ENCODE data around the gene B4GALNT1. TPM values are rescaled to one million over a fixed set of nuclear protein-coding genes. Genes with fewer than 3 reads are reported as not detected.
"Not testable (repeated sequence)": the region's sequence is repeated elsewhere in the genome, so short reads cannot be mapped to it uniquely, and the experiment has no call there.

Gene B4GALNT1
- total RNA-seq, 2 experiments from 2014 or later = 2.4 to 8.2 TPM

DNA sequence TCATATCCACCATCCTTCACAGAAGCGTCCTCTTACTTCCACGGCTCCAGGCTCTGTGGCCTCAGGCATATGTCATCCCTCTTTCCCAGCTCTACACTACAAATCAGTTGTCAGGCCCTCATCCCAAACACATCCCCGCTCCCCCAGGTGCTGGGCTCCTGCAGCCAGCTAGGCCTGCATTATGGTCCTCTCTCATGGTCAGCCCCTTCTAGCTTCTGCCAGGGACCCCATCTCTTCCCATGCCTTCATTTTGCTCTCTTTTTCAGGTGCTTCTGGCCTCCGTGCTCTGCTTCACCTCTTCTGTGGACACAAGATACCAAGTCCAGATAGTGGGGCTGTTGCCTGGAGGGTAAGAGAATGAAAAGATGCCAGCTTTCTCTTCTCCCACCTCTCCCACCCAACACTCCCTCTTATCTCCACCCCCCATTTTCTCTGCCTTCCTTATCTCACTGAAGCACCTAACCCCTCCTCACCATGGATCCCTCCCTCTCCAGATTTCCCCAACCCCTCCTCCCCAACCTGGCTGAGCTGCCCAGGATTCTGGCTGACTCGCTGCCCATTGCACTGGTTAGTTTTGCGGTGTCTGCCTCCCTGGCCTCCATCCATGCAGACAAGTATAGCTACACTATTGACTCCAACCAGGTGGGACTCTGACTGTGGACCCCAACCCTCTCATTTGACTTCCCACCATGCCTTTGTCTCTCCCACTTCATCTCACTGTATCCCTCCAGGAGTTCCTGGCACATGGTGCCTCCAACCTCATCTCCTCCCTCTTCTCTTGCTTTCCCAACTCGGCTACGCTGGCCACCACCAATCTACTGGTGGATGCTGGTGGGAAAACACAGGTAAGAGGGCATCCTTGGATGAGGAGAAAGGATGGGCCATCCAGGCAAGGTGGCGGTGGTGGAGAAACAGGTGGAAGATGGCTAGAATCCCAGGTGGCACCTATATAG, 10.4 kb downstream of the B4GALNT1 start:
- no peak for ATAC-seq
- CTCF ChIA-PET = interaction anchor here (0.7 to 10.7 kb wide), 10 partner anchors 10 to 164 kb away, joined by 3 to 148 read pairs (median 3); partner anchors contain the start of genes B4GALNT1, GLI1 and OS9
- DNase-seq = no peak
- Mint-ChIP-seq H3K36me3 (no peaks in the 10 kb centered on the region), H3K27me3 (peaks cover 95% of the 10 kb centered on the region), H3K4me3 (no peak overlapping the region), H3K4me1 (peaks cover 30% of the 10 kb centered on the region), H3K9me3 (ENCODE audit: low read depth) (no peaks in the 10 kb centered on the region), H3K27ac (no peak overlapping the region)

DNA sequence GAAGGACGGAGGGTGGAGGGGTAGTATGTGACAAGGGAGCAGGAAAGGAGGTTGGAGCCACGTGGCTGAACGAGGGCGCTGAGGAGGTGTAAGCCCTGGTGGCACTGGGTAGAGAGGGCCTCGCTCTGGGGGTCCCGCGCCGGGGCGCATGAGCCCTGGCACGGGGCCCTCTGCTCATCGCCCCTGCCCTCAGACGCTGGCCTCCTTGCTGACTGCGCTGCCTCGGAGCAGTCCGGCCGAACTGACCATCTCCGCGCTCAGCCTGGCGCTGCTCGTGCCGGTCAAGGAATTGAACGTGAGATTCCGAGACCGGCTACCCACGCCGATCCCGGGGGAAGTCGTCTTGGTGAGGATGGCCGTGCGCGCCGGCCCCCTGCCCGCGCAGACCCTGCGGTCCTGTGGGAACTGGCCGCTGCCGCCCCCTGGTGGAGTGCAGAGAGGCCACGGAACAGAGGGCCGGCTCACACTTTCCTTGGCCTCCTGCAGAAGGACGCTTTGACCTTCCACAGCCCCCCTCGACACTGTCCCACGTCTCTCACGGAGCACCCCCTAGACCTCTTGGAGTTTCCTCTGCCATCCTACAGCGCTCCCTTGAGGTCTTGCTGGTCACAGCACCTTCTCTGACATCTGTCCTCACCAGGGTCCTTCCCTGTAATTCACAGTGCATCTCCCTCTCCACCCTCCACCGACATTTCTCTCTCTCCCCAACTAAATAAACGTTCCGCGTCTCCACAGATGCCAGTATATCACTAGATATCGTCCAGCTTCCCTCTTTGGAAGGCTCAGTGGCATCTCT, 11.3 kb downstream of the B4GALNT1 start:
- CTCF ChIA-PET = interaction anchor here (0.8 to 10.7 kb wide), 23 partner anchors 9 to 163 kb away, joined by 3 to 148 read pairs (median 6); partner anchors contain the start of genes ARHGEF25, B4GALNT1, DCTN2 and DTX3
- H3K4me1 Mint-ChIP-seq = peaks cover 24% of the 10 kb centered on the region
- no peaks in the 10 kb centered on the region for H3K9me3 Mint-ChIP-seq (ENCODE audit: low read depth)
- peak; percentile 59 for DNase-seq
- no peak overlapping the region for H3K27ac Mint-ChIP-seq
- H3K27me3 Mint-ChIP-seq = peaks cover 98% of the 10 kb centered on the region
- H3K36me3 Mint-ChIP-seq = no peaks in the 10 kb centered on the region
- ATAC-seq = peak; percentile 83
- peak overlapping the region; percentile 54 for H3K4me3 Mint-ChIP-seq

DNA sequence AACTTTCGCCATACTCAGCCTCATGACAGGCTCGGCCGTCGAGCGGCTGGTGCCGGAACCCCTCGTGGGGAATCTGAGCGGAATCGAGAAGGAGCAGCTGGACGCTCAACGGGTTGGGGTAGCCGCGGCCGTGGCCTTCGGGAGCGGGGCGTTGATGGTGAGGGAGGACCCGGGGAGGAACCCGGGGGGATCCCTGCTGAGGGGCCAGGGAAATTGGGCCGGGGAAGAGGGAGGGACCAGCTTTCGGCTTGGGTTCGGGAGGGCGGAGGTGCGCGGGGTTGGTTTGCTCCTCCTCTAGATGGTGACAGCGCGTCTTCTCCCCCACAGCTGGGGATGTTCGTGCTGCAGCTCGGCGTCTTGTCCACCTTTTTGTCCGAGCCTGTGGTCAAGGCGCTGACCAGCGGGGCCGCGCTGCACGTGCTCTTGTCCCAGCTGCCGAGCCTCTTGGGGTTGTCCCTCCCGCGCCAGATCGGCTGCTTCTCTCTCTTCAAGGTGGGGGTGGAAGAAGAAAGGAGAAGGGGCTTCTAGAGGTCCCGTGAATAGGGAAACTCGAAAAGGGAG, 12.0 kb downstream of the B4GALNT1 start:
- Mint-ChIP-seq H3K27me3 (peaks cover 98% of the 10 kb centered on the region), H3K27ac (no peak overlapping the region), H3K36me3 (no peaks in the 10 kb centered on the region), H3K4me1 (peaks cover 24% of the 10 kb centered on the region), H3K9me3 (ENCODE audit: low read depth) (no peaks in the 10 kb centered on the region), H3K4me3 (peak overlapping the region; percentile 54)
- CTCF ChIA-PET = interaction anchor here (0.8 to 10.7 kb wide), 19 partner anchors 9 to 162 kb away, joined by 3 to 148 read pairs (median 6); partner anchors contain the start of genes ARHGEF25, B4GALNT1, DCTN2 and DTX3
- DNase-seq (no peak), ATAC-seq (peak; percentile 21)

DNA sequence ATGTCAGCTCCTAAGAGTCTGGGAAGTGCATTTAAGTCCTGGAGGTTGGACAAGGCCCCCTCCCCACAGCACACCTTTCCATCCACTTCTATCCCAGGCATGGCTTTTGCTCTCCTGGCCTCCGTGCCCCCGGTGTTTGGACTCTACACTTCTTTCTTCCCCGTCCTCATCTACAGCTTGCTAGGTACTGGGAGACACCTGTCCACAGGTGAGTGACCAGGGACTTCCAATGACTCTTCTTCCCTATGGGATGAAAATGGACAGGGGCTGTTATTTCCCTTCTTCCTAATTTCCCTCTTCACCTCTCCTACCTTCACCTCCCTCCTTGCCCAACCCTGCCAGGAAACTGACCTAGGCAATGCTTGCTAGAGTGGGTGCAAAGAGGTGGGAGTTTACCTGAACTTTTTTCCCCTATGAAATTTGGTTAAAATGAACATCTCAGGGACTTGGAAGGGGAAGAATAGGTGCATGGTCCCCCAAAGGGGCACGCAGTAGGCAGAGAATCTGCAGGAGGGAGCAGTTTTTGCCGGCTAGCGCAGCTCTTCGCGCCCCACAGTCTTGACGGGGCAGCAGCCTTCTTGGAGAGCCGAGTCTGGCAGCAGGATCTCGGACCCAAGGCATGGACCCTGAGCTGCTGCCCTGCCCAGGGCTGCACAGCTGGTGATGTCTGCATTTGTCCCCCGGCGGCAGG, 12.6 kb downstream of the B4GALNT1 start:
- ATAC-seq (no peak), DNase-seq (no peak)
- CTCF ChIA-PET = interaction anchor here (0.8 to 10.7 kb wide), 22 partner anchors 9 to 161 kb away, joined by 3 to 148 read pairs (median 6); partner anchors contain the start of genes ARHGEF25, B4GALNT1, DCTN2 and DTX3
- Mint-ChIP-seq H3K4me1 (peaks cover 24% of the 10 kb centered on the region), H3K9me3 (ENCODE audit: low read depth) (no peaks in the 10 kb centered on the region), H3K27me3 (peaks cover 98% of the 10 kb centered on the region), H3K27ac (no peak overlapping the region), H3K4me3 (peak overlapping the region; percentile 54), H3K36me3 (no peaks in the 10 kb centered on the region)

DNA sequence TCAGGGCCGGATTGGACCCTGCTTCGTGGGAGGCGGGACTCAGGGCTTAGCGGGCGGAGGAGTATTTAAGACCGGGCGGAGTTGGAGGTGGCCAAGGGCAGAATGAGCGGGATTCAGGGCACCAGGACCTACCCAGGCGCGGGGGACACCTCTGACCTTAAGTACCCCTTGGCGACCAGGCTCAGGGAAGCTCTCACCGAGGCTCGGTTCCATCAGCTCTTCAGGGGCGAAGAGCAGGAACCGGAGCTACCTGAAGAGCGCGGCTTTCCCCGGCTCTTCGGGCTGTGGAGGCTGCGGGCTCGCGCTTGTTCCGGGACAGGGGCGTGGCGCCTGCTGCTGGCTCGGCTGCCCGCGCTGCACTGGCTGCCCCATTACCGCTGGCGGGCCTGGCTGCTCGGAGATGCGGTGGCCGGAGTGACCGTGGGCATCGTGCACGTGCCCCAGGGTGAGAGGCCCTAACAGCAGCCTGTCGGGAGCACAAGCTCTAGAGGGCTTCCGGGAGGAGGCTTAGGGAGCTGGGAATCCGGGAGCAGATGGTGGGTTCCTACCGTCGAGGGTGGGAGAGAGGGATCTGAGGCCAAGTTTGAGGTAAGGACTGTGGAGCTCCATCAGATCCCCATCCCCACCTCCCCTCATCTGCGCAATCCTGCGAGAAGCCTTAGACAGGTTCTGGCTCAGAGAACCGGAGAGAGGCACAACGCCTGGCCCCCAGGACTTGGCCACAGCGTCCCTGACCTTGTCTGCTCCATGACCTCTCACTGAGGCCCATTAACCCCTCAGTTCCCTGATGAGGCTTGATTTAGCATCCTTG, 13.4 kb downstream of the B4GALNT1 start:
- no peak overlapping the region for H3K4me3 Mint-ChIP-seq
- ATAC-seq = no peak
- no peaks in the 10 kb centered on the region for H3K36me3 Mint-ChIP-seq
- H3K4me1 Mint-ChIP-seq = peaks cover 24% of the 10 kb centered on the region
- no peak for DNase-seq
- H3K27ac Mint-ChIP-seq = no peak overlapping the region
- peaks cover 97% of the 10 kb centered on the region for H3K27me3 Mint-ChIP-seq
- no peaks in the 10 kb centered on the region for H3K9me3 Mint-ChIP-seq (ENCODE audit: low read depth)
- CTCF ChIA-PET = interaction anchor here (0.9 to 10.7 kb wide), 14 partner anchors 10 to 160 kb away, joined by 3 to 148 read pairs (median 6); partner anchors contain the start of genes B4GALNT1 and GLI1

DNA sequence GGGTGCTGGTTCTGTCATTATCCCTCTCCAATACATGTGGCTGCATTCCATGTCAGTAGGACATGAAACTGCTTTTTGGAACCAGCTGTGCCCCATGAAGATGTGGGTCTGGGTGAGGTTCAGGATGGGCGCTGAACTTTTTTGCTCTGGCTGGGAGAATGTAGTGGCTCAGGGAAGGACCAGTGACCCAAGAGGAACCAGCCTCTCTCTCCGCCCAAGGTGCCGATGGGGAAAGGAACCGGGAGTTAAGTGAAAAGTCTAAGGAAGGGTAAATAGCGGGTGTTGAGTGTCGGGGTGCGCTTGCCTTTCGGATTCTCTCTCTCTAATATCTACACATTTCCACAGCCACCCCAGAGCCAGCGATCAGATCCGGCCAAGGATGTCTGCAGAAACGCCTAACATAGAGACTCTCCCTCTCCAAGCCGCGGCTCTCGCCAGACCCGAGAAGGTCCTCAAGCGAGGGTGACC, 14.0 kb downstream of the B4GALNT1 start:
- H3K4me1 Mint-ChIP-seq = peaks cover 28% of the 10 kb centered on the region
- no peaks in the 10 kb centered on the region for H3K36me3 Mint-ChIP-seq
- H3K27ac Mint-ChIP-seq = no peak overlapping the region
- H3K4me3 Mint-ChIP-seq = no peak overlapping the region
- CTCF ChIA-PET = interaction anchor here (0.9 to 10.7 kb wide), 8 partner anchors 10 to 160 kb away, joined by 3 to 148 read pairs (median 7); partner anchors contain the start of genes B4GALNT1 and GLI1
- no peak for ATAC-seq
- H3K27me3 Mint-ChIP-seq = peaks cover 98% of the 10 kb centered on the region
- no peaks in the 10 kb centered on the region for H3K9me3 Mint-ChIP-seq (ENCODE audit: low read depth)
- DNase-seq = no peak

DNA sequence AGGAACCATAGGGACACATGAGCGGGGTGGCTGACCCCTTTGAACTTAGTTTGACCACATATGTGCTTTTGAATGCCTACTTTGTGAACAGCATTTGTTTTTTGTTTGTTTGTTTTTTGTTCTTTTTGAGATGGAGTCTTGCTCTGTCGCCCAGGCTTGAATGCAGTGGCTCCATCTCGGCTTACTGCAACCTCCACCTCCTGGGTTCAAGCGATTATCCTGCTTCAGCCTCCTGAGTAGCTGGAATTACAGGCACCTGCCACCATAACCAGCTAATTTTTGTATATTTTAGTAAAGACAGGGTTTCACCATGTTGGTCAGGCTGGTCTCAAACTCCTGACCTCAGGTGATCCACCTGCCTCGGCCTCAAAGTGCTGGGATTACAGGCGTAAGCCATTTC, 14.6 kb downstream of the B4GALNT1 start:
- not testable (repeated sequence) for ATAC-seq; H3K36me3 Mint-ChIP-seq; H3K9me3 Mint-ChIP-seq (ENCODE audit: low read depth); H3K4me3 Mint-ChIP-seq; DNase-seq; H3K27ac Mint-ChIP-seq
- CTCF ChIA-PET = interaction anchor here (10.7 kb wide), 1 partner anchor 36 kb away, joined by 148 read pairs; no protein-coding TSS in a partner anchor
- Mint-ChIP-seq H3K27me3 (peaks cover 97% of the 10 kb centered on the region), H3K4me1 (peaks cover 29% of the 10 kb centered on the region)

DNA sequence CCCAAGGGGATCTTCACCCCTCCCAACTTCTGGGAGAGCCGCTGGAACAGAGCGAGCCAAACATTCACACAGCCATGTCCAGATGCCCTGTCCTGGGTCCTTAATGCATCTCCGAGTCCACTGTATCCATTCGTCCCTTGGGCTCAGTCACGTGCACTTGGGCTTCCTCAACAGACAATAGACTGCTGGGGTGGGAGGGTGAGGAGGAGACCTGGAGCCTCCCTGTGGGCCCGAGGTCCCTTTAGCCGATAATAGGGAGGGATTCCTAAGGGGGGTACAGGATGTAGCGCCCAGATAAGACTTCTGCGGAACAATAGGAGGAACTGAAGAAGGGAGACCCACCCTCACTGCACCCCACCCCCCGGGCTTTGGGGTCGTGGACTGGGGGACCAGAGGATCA, 15.1 kb downstream of the B4GALNT1 start:
- Mint-ChIP-seq H3K4me1 (peaks cover 29% of the 10 kb centered on the region), H3K27me3 (peaks cover 97% of the 10 kb centered on the region), H3K27ac (no peak overlapping the region), H3K9me3 (ENCODE audit: low read depth) (no peaks in the 10 kb centered on the region), H3K4me3 (no peak overlapping the region), H3K36me3 (no peaks in the 10 kb centered on the region)
- ATAC-seq (no peak), DNase-seq (no peak)
- CTCF ChIA-PET = interaction anchor here (10.7 kb wide), 1 partner anchor 35 kb away, joined by 148 read pairs; no protein-coding TSS in a partner anchor

DNA sequence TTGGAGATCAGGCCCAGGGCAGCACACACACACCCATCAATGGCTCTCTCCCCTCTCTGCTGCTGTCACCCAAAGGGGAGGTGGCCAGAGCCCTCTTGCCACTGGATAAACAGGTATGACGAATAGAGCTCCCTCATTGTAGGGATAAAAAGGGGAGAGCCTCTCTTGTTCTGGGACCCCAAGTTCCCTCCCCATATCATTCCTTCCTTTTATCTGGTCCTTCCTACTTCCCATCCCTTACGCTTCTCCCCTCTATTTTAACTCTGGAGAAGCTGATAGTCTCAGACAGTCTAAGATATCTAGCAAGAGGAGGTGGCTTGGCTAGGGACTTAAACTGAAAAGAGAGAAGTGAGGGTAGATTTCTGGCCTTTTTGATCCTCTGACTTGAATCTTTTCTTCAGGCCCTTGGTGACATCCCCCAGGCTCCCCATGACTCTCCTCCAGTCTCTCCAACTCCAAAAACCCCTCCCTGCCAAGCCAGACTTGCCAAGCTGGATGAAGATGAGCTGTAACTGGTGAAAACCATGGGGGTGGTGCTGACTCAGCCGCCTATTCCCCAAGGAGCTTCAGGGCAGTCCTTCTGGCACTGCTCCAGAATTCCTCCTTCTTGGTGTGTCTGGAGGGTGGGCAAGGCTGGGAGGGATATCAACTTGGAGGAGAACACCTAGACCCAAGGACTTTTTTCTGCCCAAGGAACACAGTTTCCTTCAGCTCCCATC, 16.5 kb downstream of the B4GALNT1 start:
- DNase-seq (no peak), ATAC-seq (no peak)
- peaks cover 22% of the 10 kb centered on the region for H3K4me1 Mint-ChIP-seq
- H3K4me3 Mint-ChIP-seq = no peak overlapping the region
- no peaks in the 10 kb centered on the region for H3K9me3 Mint-ChIP-seq (ENCODE audit: low read depth)
- H3K27ac Mint-ChIP-seq = no peak overlapping the region
- no peaks in the 10 kb centered on the region for H3K36me3 Mint-ChIP-seq
- peaks cover 95% of the 10 kb centered on the region for H3K27me3 Mint-ChIP-seq
- CTCF ChIA-PET = interaction anchor here (1.1 to 10.7 kb wide), 4 partner anchors 10 to 34 kb away, joined by 3 to 148 read pairs (median 3); partner anchors contain the start of gene DTX3

DNA sequence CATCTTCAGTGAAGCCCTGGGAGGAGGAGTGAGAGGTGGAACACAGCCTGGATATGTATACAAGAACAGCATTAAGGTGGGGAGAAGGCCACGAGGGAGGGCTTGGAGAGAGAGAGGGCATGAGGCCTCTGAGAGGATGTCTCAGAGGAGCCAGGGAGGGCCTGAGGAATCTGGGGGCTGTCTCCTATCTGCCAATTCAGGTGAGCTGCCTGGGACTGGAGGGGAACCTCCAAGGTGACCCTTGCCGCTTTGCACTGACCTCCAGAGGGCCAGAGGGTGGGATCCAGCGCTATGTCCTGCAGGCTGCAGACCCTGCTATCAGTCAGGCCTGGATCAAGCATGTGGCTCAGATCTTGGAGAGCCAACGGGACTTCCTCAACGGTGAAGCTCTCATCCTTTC, 17.4 kb downstream of the B4GALNT1 start:
- Mint-ChIP-seq H3K27ac (no peak overlapping the region), H3K36me3 (no peaks in the 10 kb centered on the region), H3K4me1 (peaks cover 15% of the 10 kb centered on the region), H3K4me3 (no peak overlapping the region), H3K27me3 (peaks cover 90% of the 10 kb centered on the region), H3K9me3 (ENCODE audit: low read depth) (no peaks in the 10 kb centered on the region)
- CTCF ChIA-PET = interaction anchor here (1.1 to 10.7 kb wide), 5 partner anchors 9 to 33 kb away, joined by 3 to 148 read pairs (median 3); partner anchors contain the start of gene DTX3
- no peak for ATAC-seq
- no peak for DNase-seq

DNA sequence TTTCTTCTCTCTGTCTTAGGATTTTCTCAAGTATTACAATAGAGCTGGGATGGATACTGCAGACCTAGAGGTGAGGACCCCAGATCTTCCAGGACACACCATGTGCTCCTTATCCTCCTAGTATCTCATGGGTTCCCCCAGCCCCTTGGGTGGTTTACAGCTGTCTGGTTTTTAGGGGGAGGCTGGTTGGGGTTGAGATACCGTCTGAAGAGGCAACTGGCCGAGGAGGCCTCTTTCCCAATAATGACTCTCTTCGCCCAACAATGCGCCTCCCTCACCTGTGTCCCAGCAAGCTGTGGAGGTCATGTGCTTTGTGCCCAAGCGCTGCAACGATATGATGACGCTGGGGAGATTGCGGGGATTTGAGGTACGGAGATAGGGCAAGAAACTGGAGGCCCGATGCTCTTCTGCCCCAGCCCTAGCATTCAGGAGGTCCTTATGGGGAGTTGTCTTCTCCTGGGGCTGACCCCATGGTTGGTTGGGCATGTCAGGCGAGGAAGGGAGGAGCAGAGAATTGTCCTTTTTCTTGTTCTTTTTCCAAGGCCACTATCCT, 18.0 kb downstream of the B4GALNT1 start:
- Mint-ChIP-seq H3K27me3 (peaks cover 88% of the 10 kb centered on the region), H3K4me3 (no peak overlapping the region), H3K4me1 (peaks cover 14% of the 10 kb centered on the region), H3K36me3 (no peaks in the 10 kb centered on the region), H3K9me3 (ENCODE audit: low read depth) (no peaks in the 10 kb centered on the region), H3K27ac (no peak overlapping the region)
- ATAC-seq (no peak), DNase-seq (no peak)
- CTCF ChIA-PET = interaction anchor here (1.3 to 10.7 kb wide), 4 partner anchors 9 to 32 kb away, joined by 3 to 148 read pairs (median 6); partner anchors contain the start of gene B4GALNT1
